ENCODE results near the gene ST6GAL1.
A peak's percentile ranks its signal among the peaks of the same experiment; 100 is the strongest.

Gene ST6GAL1

DNA sequence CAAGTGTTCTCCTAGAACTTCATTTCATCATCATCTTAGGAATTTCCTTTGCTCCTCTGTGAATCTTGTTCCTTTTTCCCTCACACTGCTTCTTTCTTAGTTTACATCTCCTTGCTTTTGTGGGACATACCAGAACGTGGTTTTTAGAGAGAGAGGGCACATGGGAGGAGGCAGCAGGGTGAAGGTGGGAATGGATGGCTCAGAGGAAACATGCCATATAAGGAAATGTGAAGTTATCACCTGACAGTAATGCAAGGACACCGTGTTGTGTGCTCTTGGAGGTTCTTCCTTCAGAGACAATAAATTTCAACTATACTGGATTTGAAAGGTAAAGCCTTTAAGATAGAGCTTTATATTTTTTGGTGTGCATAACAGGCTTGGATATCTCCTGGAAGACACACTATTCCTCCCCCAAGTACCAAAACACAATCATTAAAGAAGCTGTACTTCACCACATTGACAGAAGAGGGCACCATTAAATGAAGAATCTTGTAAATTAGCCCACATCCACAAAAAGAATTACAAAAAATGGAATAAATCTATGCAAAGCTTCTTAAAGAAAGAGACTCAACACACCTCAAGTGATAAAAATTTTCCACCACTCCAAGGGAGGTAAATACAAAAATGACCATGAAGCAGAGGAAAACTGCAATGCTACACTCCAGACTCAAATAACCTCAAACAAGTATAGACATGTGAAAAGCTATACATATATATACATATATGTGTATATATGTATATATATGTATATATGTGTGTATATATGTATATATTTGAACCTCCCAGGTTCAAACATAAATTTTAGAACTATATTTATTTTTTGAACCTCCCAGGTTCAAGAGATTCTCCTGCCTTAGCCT is 182.8 kb downstream of the ST6GAL1 start:
- peak; percentile 14 for DNase-seq (ENCODE audit: low spot score)

GRCh38 chr3:187114511-187114910 is 184.2 kb downstream of the ST6GAL1 start:
- no peak for DNase-seq (ENCODE audit: low spot score)

GRCh38 chr3:187120326-187120725 is 190.0 kb downstream of the ST6GAL1 start:
- DNase-seq (ENCODE audit: low spot score), result no peak

- DNase-seq (ENCODE audit: low spot score), result no peak
Measured at GRCh38 chr3:187122261-187122660, 191.9 kb downstream of the ST6GAL1 start.

DNA sequence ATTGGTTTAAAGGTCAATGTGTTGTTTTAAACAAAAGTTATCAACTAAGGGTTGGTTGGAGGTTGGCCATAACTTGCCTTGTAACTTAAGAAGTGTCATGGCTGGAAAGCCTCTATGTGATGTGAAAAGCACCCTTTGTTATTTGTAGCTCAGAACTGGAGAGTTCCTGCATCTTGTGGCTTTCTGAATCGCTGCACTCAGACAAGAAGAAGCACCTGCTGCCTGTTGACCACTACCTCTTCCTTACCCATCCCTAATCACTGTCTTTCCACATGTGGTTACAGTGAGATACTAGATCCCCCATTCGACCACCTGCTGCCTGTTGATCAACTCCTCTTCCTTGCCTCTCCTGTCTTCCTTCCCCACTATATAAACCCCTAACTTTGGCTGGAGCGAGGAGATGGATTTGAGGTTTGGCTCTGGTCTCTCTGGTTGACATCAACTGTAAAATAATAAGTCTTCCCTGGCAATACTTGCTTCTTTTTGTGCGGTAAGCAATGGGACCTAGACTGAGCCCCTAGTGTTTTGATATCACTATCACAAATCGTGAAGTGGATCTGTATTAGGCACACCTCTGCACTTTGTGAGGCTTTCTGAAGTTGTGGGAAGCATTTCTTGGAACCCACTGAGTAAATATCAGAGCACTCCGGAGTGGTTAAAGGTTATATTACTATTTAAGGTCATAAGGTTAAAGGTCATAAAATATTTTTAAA is 195.1 kb downstream of the ST6GAL1 start:
- no peak for DNase-seq (ENCODE audit: low spot score)
